Stomach smooth muscle (tissue), 2 donors: Measurements from ENCODE around the gene SRM.
A peak's percentile ranks its signal among the peaks of the same experiment; 100 is the strongest.

Experiments used
- H3K27ac ChIP-seq: one replicate; pipeline ENCODE4 v1.7.0; 2013; ENCODE audit warnings: mild to moderate bottlenecking, low read length, inconsistent platforms
- H3K27me3 ChIP-seq, 2 donors: one replicate each; pipeline ENCODE4 v1.7.0; 2013; ENCODE audit warnings: low read length in 2 of 2; ENCODE audit not compliant: insufficient read depth in 2 of 2, control insufficient read depth in 1 of 2
- H3K36me3 ChIP-seq, 2 donors: one replicate each; pipeline ENCODE4 v1.7.0; 2013; ENCODE audit warnings: low read length in 2 of 2; ENCODE audit not compliant: control insufficient read depth in 2 of 2, insufficient read depth in 2 of 2
- H3K4me1 ChIP-seq: one replicate; pipeline ENCODE4 v1.7.0; 2013; ENCODE audit warnings: low read length; ENCODE audit not compliant: control insufficient read depth, insufficient read depth
- H3K4me3 ChIP-seq, 2 donors: one replicate each; pipeline ENCODE4 v1.7.0; 2013; ENCODE audit warnings: low read length in 2 of 2
- H3K9ac ChIP-seq, 2 donors: one replicate each; pipeline ENCODE4 v1.7.0; 2013; ENCODE audit warnings: low read length in 2 of 2, mild to moderate bottlenecking in 1 of 2
- H3K9me3 ChIP-seq, 2 donors: one replicate each; pipeline ENCODE4 v1.7.0; 2013; ENCODE audit warnings: low read length in 2 of 2; ENCODE audit not compliant: control insufficient read depth in 2 of 2
- donor health status: healthy.
- donor health status: Pancreatic carcinoma.

Gene SRM

DNA sequence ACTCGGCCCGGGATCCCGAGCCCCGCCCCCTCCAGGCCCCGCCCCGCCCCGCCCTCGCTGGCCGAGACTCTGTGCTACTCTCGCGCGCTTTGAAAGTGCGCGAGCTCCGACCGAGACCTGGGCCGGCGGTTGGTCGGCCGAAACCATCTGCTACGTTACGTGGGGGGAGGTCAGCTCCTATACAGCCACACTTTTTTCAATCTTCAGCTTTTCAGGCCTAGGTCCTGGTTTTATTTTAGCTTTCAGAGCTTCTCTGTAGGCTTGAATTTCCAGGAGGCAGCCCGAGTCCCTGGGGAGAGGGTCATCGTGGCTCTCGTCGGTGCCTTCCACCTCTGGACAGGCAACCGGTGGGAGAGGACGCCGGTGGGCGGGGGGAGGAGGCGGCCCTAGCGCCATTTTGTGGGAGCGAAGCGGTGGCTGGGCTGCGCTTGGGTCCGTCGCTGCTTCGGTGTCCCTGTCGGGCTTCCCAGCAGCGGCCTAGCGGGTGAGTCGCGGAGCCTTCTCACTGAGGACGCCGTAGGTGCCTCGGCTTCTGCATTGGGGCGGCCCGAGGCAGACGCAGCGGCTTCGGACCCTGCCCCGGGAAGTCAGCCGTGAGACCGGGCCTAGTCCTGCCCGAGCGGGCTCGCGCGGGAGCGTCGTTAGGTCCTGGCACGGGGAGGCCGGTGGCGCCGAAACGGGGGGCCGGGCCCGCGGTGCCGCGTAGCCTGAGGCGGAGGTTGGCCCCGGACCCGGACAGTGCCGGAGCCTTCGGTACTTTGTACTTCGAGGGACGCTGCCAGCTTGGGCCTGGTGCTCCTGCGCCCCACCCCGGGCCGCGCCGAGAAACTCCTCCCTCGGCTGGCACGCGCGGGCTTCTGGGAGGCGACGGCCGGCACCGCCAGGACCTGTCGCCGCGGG is 47.3 kb downstream of the SRM start, which contains the start of gene TARDBP:
TARDBP (plus strand) TSS at position 395 of the 900 bp plus-strand sequence. CDS start 1,074 bp downstream, outside the sequence.
- no peaks in the 10 kb centered on the region for H3K9me3 ChIP-seq
- H3K27me3 ChIP-seq = no peaks in the 10 kb centered on the region
- H3K27ac ChIP-seq = peak within 1 kb of the TSS; percentile 91
- peak within 1 kb of the TSS; percentile 85 to 93 for H3K4me3 ChIP-seq
- H3K9ac ChIP-seq = peak within 1 kb of the TSS; percentile 92 to 98
- peaks cover 11 to 18% of the 10 kb centered on the region in 2 donors for H3K36me3 ChIP-seq
- H3K4me1 ChIP-seq = peaks cover 26% of the 10 kb centered on the region
